WTC11 (cell line): ENCODE measurements around the gene C11orf97.

ENCODE experiments used
- CTCF ChIP-seq: fragments of 200-600 bp; IDR thresholded peaks from 2 replicates; pipeline ENCODE4 v1.8.0; 2022; ENCODE audit warnings: antibody characterized with exemption
- NFYB ChIP-seq: sonication (generic); formaldehyde crosslinking; conservative IDR thresholded peaks from 2 replicates; pipeline ENCODE4 v1.8.0; 2022; ENCODE audit warnings: low read depth, missing genetic modification reagents
- NR1H2 ChIP-seq: sonication (generic); formaldehyde crosslinking; IDR thresholded peaks from 2 replicates; pipeline ENCODE4 v1.9.0; 2021; ENCODE audit warnings: mild to moderate bottlenecking, moderate library complexity, missing genetic modification reagents
- ZNF138 ChIP-seq: sonication (generic); formaldehyde crosslinking; conservative IDR thresholded peaks from 2 replicates; pipeline ENCODE4 v1.8.1; 2022; ENCODE audit warnings: mild to moderate bottlenecking, moderate library complexity, missing genetic modification reagents
- TF ChIP-seq, protein P1 (sequence below): sonication (generic); formaldehyde crosslinking; IDR thresholded peaks from 2 replicates; pipeline ENCODE4 v1.8.1; 2022; ENCODE audit warnings: mild to moderate bottlenecking, moderate library complexity, missing genetic modification reagents
- TF ChIP-seq, protein P2 (sequence below): sonication (generic); formaldehyde crosslinking; IDR thresholded peaks from 2 replicates; pipeline ENCODE4 v1.8.1; 2022; ENCODE audit warnings: low read depth, missing genetic modification reagents, borderline replicate concordance
- TF ChIP-seq, protein P3 (sequence below): sonication (generic); formaldehyde crosslinking; conservative IDR thresholded peaks from 2 replicates; pipeline ENCODE4 v1.8.1; 2023; ENCODE audit warnings: mild to moderate bottlenecking, low read depth, missing genetic modification reagents, moderate library complexity

DNA sequence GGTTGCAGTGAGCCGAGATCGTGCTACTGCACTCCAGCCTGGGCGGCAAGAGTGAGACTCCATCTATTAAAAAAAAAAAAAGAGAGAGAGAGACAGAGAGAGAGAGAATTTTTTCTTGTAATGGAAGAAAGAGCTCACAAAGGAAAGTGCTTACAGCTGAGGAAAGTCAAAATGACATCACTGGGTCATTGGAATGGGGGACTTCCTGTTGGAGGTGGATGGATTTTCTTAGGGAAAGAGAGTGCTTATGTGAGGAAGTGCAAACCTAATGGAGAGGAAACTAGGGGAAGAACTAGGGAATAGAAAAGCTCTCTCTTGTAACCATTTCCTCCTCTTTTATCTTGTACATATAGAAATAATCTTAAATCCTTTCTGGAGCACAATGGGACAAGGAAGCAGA lies 48.6 kb downstream of the C11orf97 start:
- TF ChIP-seq, protein P1, sequence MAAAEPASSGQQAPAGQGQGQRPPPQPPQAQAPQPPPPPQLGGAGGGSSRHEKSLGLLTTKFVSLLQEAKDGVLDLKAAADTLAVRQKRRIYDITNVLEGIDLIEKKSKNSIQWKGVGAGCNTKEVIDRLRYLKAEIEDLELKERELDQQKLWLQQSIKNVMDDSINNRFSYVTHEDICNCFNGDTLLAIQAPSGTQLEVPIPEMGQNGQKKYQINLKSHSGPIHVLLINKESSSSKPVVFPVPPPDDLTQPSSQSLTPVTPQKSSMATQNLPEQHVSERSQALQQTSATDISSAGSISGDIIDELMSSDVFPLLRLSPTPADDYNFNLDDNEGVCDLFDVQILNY (CRISPR knock-in tag): no peak
- TF ChIP-seq NR1H2 (no peak), CTCF (no peak), NFYB (CRISPR knock-in tag) (no peak), ZNF138 (CRISPR knock-in tag) (no peak)
- TF ChIP-seq, protein P2, sequence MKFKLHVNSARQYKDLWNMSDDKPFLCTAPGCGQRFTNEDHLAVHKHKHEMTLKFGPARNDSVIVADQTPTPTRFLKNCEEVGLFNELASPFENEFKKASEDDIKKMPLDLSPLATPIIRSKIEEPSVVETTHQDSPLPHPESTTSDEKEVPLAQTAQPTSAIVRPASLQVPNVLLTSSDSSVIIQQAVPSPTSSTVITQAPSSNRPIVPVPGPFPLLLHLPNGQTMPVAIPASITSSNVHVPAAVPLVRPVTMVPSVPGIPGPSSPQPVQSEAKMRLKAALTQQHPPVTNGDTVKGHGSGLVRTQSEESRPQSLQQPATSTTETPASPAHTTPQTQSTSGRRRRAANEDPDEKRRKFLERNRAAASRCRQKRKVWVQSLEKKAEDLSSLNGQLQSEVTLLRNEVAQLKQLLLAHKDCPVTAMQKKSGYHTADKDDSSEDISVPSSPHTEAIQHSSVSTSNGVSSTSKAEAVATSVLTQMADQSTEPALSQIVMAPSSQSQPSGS (CRISPR knock-in tag): no peak
- TF ChIP-seq, protein P3, sequence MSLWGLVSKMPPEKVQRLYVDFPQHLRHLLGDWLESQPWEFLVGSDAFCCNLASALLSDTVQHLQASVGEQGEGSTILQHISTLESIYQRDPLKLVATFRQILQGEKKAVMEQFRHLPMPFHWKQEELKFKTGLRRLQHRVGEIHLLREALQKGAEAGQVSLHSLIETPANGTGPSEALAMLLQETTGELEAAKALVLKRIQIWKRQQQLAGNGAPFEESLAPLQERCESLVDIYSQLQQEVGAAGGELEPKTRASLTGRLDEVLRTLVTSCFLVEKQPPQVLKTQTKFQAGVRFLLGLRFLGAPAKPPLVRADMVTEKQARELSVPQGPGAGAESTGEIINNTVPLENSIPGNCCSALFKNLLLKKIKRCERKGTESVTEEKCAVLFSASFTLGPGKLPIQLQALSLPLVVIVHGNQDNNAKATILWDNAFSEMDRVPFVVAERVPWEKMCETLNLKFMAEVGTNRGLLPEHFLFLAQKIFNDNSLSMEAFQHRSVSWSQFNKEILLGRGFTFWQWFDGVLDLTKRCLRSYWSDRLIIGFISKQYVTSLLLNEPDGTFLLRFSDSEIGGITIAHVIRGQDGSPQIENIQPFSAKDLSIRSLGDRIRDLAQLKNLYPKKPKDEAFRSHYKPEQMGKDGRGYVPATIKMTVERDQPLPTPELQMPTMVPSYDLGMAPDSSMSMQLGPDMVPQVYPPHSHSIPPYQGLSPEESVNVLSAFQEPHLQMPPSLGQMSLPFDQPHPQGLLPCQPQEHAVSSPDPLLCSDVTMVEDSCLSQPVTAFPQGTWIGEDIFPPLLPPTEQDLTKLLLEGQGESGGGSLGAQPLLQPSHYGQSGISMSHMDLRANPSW (CRISPR knock-in tag): no peak
